Ishikawa (cell line): Measurements from ENCODE around the gene NFATC4.

ENCODE experiments used
- EGR1 ChIP-seq: IDR thresholded peaks from 2 replicates; pipeline ENCODE4 v1.6.1; 2012
- FOXM1 ChIP-seq: IDR thresholded peaks from 2 replicates; pipeline ENCODE4 v1.6.1; 2012; ENCODE audit warnings: low read depth, borderline replicate concordance
- TAF1 ChIP-seq: IDR thresholded peaks from 2 replicates; pipeline ENCODE4 v1.6.1; 2012; ENCODE audit warnings: low read depth, mild to moderate bottlenecking
- TCF12 ChIP-seq: IDR thresholded peaks from 2 replicates; pipeline ENCODE4 v1.6.1; 2012; ENCODE audit warnings: low read depth
- ZBTB7A ChIP-seq: IDR thresholded peaks from 2 replicates; pipeline ENCODE4 v1.6.1; 2012; ENCODE audit warnings: low read depth

DNA sequence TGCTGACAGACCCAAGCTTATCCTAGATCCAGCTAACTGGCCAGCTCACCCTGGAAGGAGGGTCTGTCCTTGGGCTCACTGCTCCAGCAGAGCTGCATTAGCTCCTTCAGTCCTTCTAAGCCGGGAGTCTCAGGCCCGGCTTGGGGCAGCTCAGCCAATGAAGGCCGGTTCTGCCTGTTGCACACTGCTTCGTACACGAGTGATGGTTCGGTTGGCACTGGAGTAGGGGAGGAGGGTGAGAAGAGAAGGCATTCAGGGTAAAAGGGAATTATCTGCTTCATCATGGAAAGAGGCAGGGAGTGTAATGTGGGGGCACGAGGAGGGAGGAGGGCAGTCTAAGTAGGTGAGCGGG is 30.2 kb upstream of the NFATC4 start:
- TF ChIP-seq TAF1 (no peak), EGR1 (no peak), TCF12 (no peak), ZBTB7A (no peak), FOXM1 (no peak)
